Neuron (in vitro differentiated cells): ENCODE measurements around the gene IPO11.
"Not testable (repeated sequence)": the region's sequence is repeated elsewhere in the genome, so short reads cannot be mapped to it uniquely, and the experiment has no call there.

Source experiments
- H2AFZ ChIP-seq: one replicate; pipeline ENCODE4 v1.6.1; 2013; ENCODE audit warnings: low read depth, mild to moderate bottlenecking, inconsistent platforms, low read length, moderate library complexity
- H3K27me3 ChIP-seq: one replicate; pipeline ENCODE4 v1.6.1; 2013; ENCODE audit warnings: low read length; ENCODE audit not compliant: insufficient read depth
- H3K36me3 ChIP-seq: one replicate; pipeline ENCODE4 v1.6.1; 2013; ENCODE audit warnings: low read length; ENCODE audit not compliant: insufficient read depth
- H3K4me1 ChIP-seq: one replicate; pipeline ENCODE4 v1.6.1; 2013; ENCODE audit warnings: low read length; ENCODE audit not compliant: insufficient read depth
- H3K4me3 ChIP-seq: 2 replicates; pipeline ENCODE4 v1.5.1; 2013; ENCODE audit warnings: mild to moderate bottlenecking, low read length, moderate library complexity
- H3K9me3 ChIP-seq: one replicate; pipeline ENCODE4 v1.6.1; 2013; ENCODE audit warnings: low read length

Gene IPO11

DNA sequence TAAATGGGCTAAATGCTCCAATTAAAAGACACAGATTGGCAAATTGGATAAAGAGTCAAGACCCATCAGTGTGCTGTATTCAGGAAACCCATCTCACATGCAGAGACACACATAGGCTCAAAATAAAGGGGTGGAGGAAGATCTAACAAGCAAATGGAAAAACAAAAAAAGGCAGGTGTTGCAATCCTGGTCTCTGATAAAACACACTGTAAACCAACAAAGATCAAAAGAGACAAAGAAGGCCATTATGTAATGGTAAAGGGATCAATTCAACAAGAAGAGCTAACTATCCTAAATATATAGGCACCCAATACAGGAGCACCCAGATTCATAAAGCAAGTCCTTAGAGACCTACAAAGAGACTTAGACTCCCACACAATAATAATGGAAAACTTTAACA, 245.2 kb downstream of the IPO11 start:
- H3K9me3 ChIP-seq, H3K4me1 ChIP-seq, H3K4me3 ChIP-seq, H3K36me3 ChIP-seq, H3K27me3 ChIP-seq, H2AFZ ChIP-seq: not testable (repeated sequence)

DNA sequence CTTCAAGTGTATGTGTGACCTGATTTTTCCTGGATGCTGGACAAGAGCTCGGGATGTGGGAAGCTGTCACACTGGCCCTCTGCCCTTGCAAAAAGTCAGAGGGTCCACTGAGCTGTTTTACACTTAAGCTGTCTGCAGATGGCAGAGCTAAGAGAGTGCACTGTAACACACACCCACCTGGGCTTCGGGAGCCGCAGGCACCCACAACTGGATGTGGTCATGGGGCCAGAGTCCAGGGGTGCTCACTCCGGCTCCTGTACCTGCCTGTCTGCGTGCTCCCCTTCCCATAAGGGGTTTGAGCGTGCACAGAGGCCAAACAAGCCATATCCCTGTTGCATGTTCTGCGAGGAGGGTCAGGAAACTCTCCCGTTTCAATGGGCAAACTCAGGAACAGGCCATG, 248.6 kb downstream of the IPO11 start:
- Histone ChIP-seq H3K9me3 (no peaks in the 10 kb centered on the region), H3K4me3 (no peak overlapping the region), H3K36me3 (no peaks in the 10 kb centered on the region), H3K4me1 (no peaks in the 10 kb centered on the region), H3K27me3 (no peaks in the 10 kb centered on the region), H2AFZ (no peak overlapping the region)

DNA sequence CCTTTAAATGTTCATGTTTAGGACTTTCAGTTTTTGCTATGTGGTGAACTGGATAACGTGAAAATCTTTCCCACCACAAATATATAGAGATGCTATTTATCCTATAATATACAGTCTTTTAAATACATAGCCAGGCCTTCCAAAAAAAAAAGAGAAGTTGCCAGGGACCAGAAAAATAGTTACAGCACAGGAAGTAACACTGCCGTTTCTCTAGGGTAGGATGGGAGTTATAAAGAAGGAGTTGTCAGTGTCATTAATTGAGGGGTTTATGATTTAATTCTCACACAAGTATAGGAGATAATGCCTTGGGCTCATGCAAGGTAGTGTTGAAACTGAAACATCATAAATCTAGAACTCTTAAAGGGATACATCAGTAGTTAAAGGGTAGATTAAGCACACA, 250.0 kb downstream of the IPO11 start:
- Histone ChIP-seq H3K4me3 (no peak overlapping the region), H3K9me3 (no peaks in the 10 kb centered on the region), H3K36me3 (no peaks in the 10 kb centered on the region), H3K4me1 (no peaks in the 10 kb centered on the region), H2AFZ (no peak overlapping the region), H3K27me3 (no peaks in the 10 kb centered on the region)

DNA sequence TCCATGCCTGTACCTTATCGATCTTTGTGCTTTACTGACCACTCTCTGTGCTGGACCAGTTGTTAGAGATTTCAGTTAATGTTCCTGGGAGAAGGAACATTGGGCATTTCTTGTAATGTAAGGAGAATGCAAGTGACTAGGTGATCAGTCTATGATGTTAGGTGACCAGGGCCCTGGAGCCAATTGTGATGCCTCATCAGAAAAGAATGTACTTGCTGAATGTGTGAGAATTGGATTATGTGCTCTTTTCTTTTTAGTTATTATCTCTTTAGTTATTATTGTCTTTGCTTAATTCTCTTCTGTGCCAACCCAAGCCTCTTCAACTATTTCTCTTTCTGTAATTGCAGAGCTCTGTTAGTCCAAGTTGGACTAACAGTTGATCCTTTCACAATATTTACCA, 258.9 kb downstream of the IPO11 start:
- no peak overlapping the region for H3K4me3 ChIP-seq
- H3K9me3 ChIP-seq: no peaks in the 10 kb centered on the region
- H2AFZ ChIP-seq: no peak overlapping the region
- H3K27me3 ChIP-seq: no peaks in the 10 kb centered on the region
- H3K36me3 ChIP-seq: no peaks in the 10 kb centered on the region
- H3K4me1 ChIP-seq: no peaks in the 10 kb centered on the region

DNA sequence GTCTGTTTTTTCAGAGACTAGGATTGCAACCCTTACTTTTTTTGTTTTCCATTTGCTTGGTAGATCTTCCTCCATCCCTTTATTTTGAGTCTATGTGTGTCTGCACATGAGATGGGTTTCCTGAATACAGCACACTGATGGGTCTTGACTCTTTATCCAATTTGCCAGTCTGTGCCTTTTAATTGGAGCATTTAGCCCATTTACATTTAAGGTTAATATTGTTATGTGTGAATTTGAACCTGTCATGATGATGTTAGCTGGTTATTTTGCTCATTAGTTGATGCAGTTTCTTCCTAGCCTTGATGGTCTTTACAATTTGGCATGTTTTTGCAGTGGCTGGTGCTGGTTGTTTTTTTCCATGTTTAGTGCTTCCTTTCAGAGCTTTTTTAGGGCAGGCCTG, 264.0 kb downstream of the IPO11 start:
- H3K4me3 ChIP-seq, H3K9me3 ChIP-seq, H3K27me3 ChIP-seq, H3K36me3 ChIP-seq, H3K4me1 ChIP-seq, H2AFZ ChIP-seq: not testable (repeated sequence)
